Pulmonary artery endothelial cell (primary cell): ENCODE results near the gene OSM. TPM values are rescaled to one million over a fixed set of nuclear protein-coding genes. Genes with fewer than 3 reads are reported as not detected.
A peak's percentile ranks its signal among the peaks of the same experiment; 100 is the strongest.

Experiments used
- DNase-seq: peaks from one replicate; pipeline ENCODE4 v3.0.0-alpha.2; 2011; ENCODE audit warnings: low read depth, low spot score
- total RNA-seq: library from RNA; depleted of rRNA; stranded (reverse); fragments of >200 nt; gene quantifications from 2 replicates; pipeline ENCODE4 v1.2.3, GENCODE V29; 2014

OSM gene
- total RNA-seq, 1 donor from 2014 or later = not detected

GRCh38 chr22:30265131-30265720, 1.4 kb downstream of the OSM start:
- DNase-seq = no peak

DNA sequence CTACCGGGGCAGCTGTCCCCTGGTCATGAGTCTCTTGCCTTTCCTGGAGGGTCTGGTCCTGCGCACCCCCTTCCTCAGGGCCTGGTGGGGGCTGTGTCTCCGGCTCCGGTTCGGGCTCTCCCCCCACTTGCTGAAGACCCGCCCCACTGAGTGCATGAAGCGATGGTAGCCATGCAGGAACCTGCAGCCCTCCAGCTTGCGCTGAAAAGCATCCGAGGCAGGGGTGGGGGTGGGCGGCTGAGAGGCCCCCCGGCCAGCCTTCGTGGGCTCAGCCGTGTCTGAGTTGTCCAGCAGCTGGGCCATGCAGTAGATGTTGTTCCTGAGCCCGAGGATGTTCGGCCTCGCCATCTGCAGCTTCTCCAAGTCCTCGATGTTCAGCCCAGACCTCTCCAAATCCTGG, 2.8 kb downstream of the OSM start:
- no peak for DNase-seq

DNA sequence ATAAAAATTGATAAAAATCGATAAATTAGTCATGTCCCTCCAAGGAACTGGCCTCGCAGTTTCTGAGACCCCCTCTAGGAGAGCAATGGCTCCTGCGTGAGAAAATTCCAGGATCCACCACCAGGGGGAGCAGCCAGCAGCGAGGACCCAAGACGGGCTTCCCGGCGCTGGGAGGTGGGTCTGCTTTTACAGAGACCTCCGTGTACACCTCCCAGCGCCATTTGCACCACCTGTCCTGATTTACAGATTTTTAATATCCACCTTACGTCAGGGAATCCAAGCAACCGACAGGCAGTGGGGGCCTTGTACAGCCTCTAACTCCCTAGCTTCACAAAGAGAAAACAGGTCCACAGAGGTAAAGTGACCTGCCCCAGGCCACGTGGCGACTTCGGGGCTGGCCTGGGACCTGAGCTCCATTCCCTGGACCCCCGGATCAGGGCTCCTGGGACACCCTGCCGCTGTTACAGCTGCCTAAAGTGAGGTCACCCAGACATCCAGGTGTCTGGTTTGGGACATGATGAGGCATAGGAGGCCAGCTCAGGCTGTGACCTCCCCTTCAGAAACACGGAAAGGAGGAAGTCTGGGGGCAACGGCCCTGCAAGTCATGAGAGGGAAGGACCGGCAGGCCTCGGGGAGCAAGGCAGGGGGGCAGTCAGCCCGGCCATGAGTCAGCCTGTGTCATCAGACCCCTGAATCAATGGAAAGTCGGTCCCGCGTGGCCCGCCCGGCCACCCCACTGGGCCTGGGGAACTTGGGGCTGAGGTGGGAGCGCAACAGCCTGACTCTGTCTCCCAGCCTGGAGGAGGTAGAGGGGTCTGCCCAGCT, 3.5 kb downstream of the OSM start:
- peak; percentile 26 for DNase-seq

DNA sequence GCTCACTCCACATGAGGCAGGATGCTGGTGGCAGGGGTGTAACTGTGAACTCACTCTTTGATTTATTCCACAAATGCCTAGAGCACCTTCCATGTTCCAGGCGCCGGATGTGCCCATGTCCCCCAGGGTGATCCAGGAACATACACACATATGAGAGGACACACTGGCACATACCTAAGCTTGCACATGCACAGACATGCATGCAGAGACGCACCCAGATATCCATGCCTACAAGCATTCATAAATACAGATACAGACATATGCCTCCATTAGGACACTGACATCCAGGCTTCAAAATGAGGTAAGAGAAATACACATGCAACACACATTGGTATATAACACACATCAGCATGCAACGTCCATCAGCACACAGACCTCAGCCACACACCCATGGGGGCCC, 4.5 kb downstream of the OSM start:
- no peak for DNase-seq

DNA sequence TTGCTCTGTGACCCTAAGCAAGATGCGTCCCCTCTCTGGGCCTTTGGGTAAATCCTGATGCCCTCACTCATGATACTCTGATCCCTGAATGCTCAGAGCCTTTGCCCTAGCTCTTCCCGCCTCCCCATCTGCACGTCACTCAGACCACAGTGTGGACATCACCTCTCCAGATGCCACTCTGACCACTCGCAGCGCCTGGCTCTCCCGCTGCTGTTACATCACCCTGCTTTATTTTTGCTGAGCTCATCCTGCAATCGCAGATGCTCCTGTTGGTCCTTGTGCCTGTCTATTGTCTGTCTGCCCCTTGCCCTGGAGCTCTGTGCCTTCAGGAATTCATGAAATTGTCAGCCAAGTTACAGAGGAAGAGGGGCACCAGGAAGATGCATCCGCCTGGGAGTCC, 5.5 kb downstream of the OSM start:
- DNase-seq = no peak

DNA sequence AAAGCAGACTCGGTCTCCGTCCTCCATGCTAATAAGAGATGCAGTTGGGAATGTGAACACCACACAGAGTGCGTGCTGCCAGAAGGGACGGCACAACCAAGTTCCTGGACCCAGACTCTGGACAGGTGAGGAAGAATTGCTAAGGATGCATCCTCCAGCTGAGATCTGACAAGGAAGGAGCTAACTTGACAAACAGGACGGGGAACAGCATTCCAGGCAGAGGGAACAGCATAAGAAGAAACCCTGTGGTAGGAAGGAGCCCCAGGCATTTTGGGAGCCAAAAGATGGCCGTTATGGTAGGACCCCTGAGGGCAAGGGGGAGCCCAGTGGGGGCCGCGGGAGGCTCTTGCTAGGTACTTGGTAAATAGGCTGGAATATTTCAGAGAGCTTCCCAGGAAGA, 6.0 kb downstream of the OSM start:
- DNase-seq = no peak

DNA sequence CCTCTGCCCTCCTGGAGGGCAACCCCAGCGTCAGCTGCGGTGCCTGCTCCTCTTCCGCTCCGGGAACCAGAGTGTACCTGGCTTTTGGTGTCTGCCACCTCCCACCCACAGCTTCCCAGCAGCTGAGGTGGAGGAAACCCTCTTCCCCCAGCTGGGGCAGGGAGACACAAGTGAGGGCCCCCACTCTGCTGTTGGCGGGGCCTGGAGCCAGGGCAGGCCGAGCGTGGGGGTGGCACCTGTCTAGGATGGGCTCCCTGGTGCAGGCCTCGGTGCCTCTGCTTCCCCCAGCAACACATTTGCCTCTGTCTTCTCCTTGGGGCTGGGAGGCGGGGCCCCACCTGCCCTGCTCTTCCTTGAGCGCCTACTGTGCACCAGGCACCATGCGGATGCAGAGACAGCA, 6.4 kb downstream of the OSM start:
- no peak for DNase-seq

- DNase-seq = no peak
These were observed 12.3 kb downstream of the OSM start for GRCh38 chr22:30254314-30254713.

DNA sequence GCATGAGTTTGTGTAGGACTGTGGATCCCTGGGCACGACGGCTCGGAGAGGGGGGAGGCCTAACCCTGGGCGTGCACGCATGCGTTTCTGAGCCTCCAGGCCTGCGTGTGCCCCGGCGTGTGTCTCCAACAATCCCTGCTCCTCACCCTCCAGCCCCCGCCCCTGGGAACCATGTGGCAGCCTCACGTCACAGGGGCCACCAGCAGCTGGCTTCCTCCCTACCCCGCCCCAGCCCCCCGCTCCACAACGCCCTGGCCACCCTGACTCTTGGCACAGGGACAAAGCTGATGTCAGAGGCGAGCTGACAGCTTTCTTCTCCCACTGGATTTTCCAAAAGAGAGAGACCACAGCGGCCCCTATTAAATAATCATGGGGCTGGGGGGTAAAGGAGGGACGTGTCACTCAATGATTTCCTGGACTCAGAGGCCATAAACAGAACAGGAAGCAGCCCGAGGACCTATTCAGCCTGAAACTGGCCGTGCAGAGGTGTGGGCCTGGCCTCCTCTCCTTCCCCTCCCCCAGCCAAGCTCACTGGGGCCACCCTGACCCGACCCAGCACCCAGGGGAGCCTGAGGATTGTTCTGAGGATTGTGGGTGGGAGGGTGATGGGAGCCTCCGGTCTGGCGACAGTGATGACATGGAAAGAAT, 13.3 kb downstream of the OSM start:
- DNase-seq = no peak

DNA sequence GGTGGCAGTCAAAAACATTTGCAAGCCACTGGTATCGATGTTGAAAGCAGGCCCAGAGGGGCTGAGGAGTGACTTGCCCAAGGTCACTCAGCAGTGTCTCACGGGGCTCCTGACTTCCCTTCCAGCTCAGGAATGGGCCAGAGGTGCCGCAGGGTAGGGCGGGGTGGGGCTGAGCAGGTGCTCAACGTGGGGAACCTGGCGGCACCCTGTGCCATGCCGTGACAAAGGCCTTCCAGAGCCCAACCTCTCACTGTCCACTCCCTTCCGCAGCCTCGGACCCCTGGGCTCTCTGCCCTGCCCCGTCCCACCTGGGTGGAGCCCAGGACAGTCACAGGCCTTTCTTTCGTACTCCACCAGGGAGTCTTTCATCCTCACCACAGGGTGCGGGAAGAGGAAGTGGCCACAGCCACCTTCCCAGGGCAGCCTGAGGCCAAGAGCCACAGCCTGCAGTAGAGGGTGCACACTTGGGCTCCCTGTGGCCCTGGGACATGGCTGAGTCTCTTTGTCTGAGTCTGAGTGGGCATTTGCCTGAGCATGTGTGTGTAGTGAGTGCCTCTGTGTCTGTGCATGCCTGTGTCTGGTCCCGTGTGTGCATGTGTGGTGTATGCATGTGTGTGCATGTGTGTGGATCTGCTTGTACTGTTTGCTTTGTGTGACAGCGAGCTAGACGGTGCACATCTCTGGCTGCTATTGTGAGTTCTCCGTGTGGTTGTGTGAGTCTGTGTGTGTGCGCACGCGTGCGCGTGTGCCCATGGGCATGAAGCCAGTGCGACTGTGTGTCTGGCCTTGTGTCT, 14.0 kb downstream of the OSM start:
- no peak for DNase-seq

DNA sequence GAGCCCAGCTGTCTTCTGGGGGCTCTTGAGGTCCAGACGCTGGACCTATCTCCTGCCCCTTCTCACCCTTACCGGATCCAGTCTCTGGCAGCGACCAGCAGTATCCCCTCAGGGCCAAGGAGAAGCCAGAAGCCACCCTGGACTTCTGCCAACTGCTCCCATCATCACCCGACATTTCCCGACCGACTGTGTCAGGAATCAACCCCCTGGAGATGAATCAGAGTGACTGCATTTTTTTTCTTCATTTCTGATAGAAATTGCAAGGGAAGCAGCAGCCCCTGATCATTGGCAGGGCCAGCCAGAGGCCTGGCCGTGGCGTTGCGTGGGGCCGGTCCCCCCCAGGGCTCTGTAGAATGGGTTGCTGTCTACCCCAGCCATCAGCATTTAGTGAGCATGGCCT, 14.9 kb downstream of the OSM start:
- no peak for DNase-seq

- DNase-seq = no peak
These were observed 15.9 kb downstream of the OSM start for GRCh38 chr22:30250661-30251267.

- no peak for DNase-seq
These were observed 16.5 kb downstream of the OSM start for GRCh38 chr22:30250039-30250565.

- no peak for DNase-seq
These were observed 17.3 kb downstream of the OSM start for GRCh38 chr22:30249049-30250038.

GRCh38 chr22:30248484-30248883, 18.2 kb downstream of the OSM start:
- DNase-seq = no peak

DNA sequence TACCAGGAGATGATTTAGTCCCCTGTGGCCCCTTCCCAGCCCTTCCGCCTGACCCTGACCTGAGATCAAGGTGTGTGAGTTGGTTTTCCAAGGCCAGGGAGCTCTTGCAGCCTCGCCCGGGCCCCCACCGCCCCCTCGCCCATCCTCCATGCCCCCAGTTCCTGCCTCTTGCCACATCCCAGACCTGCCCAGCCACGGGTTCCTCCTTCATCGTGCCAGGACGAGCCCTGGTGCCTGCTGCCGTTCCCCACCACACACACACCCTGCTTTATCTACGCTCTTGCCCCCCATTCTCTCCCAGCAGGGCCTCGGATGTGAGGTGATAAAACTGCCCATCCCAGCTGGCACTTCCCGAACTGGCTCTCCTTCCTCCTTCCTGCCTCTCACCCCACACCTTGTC, 18.7 kb downstream of the OSM start:
- no peak for DNase-seq

- no peak for DNase-seq
These were observed 19.1 kb downstream of the OSM start for GRCh38 chr22:30247561-30247960.

DNA sequence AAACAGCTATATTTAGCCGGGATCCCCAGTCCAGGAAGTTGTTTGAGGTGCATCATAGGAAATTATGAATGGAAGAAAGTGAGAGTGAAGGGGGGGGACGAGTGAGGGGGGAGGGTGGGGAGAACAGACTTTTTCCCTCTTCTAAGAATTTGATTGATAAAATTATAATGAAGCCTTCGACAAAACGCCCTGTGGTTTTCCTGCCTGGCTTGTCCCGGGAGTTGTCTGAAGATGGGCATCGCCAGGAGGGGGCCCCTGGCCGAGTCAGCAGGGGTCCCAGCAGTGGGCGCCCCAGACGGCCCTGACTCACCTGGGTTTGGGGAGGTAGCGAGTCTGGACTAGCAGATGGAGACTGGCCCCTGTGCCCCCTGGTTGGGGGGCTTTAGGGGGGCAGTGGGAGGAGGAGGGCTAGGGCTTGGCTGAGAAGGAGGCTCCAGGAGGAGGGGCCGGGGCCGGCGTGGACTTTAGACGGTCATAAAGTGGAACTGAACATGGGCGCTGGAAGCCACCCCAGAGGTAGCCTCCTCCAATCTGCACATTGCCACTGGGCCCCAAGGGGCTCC, 19.8 kb downstream of the OSM start:
- DNase-seq = no peak

- no peak for DNase-seq
These were observed 20.5 kb downstream of the OSM start, which contains the start of gene LIF for GRCh38 chr22:30245985-30246813. Gene LIF, minus strand, starts transcription at chr22:30246759. Its CDS starts 64 bp downstream, at chr22:30246695.
